ENCODE data around the gene LDLRAD3. TPM values are rescaled to one million over a fixed set of nuclear protein-coding genes. Genes with fewer than 3 reads are reported as not detected.

LDLRAD3 gene
- total RNA-seq, 2 donors from 2014 or later = 30.8 to 42.5 TPM

- DNase-seq (ENCODE audit: low spot score) = peak; percentile 71
- no peaks in the 10 kb centered on the region for H3K9me3 ChIP-seq
- no peak overlapping the region for H3K4me3 ChIP-seq
- H3K4me1 ChIP-seq (replicated peaks) = peaks cover 25% of the 10 kb centered on the region
- no peaks in the 10 kb centered on the region for H3K27me3 ChIP-seq (replicated peaks; ENCODE audit: insufficient read depth)
- WGBS = 49% methylated on average over 10 of the region's 10 CpGs
- no peaks in the 10 kb centered on the region for H3K36me3 ChIP-seq
- no peak for TF ChIP-seq POLR2A (IDR thresholded peaks at IDR 0.05)
- TF ChIP-seq POLR2AphosphoS5 (IDR thresholded peaks at IDR 0.05) = peak; percentile 90
- no peak for TF ChIP-seq CTCF (IDR thresholded peaks at IDR 0.05)
- H3K27ac ChIP-seq = peak overlapping the region; percentile 62 to 76
- intact Hi-C loops (cut with DNase I) = no loop called here
Observed at GRCh38 chr11:35969089-35970042, 25.5 kb downstream of the LDLRAD3 start.

GRCh38 chr11:35970445-35970844, 26.6 kb downstream of the LDLRAD3 start:
- H3K27ac ChIP-seq = peak overlapping the region; percentile 62 to 76
- H3K36me3 ChIP-seq = no peaks in the 10 kb centered on the region
- TF ChIP-seq POLR2AphosphoS5 (IDR thresholded peaks at IDR 0.05) = no peak
- no peak for TF ChIP-seq POLR2A (IDR thresholded peaks at IDR 0.05)
- no peak for TF ChIP-seq CTCF (IDR thresholded peaks at IDR 0.05)
- H3K9me3 ChIP-seq = no peaks in the 10 kb centered on the region
- H3K4me1 ChIP-seq (replicated peaks) = peaks cover 25% of the 10 kb centered on the region
- H3K27me3 ChIP-seq (replicated peaks; ENCODE audit: insufficient read depth) = no peaks in the 10 kb centered on the region
- intact Hi-C loops (cut with DNase I) = no loop called here
- DNase-seq (ENCODE audit: low spot score) = no peak
- no peak overlapping the region for H3K4me3 ChIP-seq
- 81% methylated on average over 3 of the region's 3 CpGs for WGBS

- WGBS = 74% methylated on average over 5 of the region's 5 CpGs
- peak overlapping the region in 1 of 2 donors; percentile 76 for H3K27ac ChIP-seq
- H3K27me3 ChIP-seq (replicated peaks; ENCODE audit: insufficient read depth) = no peaks in the 10 kb centered on the region
- intact Hi-C loops (cut with DNase I) = no loop called here
- H3K4me1 ChIP-seq (replicated peaks) = peaks cover 22% of the 10 kb centered on the region
- H3K4me3 ChIP-seq = no peak overlapping the region
- DNase-seq (ENCODE audit: low spot score) = no peak
- H3K36me3 ChIP-seq = no peaks in the 10 kb centered on the region
- H3K9me3 ChIP-seq = no peaks in the 10 kb centered on the region
- TF ChIP-seq POLR2AphosphoS5 (IDR thresholded peaks at IDR 0.05) = peak; percentile 23
- no peak for TF ChIP-seq POLR2A (IDR thresholded peaks at IDR 0.05)
Observed at GRCh38 chr11:35971841-35972422, 28.1 kb downstream of the LDLRAD3 start.

- 83% methylated on average over 3 of the region's 3 CpGs for WGBS
- intact Hi-C loops (cut with DNase I) = no loop called here
Observed at GRCh38 chr11:35974882-35975589, 31.2 kb downstream of the LDLRAD3 start.

More at GRCh38 chr11:35974882-35975589, 31.2 kb downstream of the LDLRAD3 start:
- peak; percentile 33 for DNase-seq (ENCODE audit: low spot score)
- Histone ChIP-seq H3K4me3 (no peak overlapping the region), H3K4me1 (replicated peaks) (peaks cover 5% of the 10 kb centered on the region), H3K36me3 (no peaks in the 10 kb centered on the region), H3K9me3 (no peaks in the 10 kb centered on the region), H3K27ac (no peak overlapping the region), H3K27me3 (replicated peaks; ENCODE audit: insufficient read depth) (no peaks in the 10 kb centered on the region)
- TF ChIP-seq CTCF (IDR thresholded peaks at IDR 0.05) = no peak
- TF ChIP-seq POLR2A (IDR thresholded peaks at IDR 0.05) = no peak
- TF ChIP-seq POLR2AphosphoS5 (IDR thresholded peaks at IDR 0.05) = peak; percentile 51

Data from prostate gland (tissue), 2 donors.